Measurements from ENCODE around the gene BEND4.

DNA sequence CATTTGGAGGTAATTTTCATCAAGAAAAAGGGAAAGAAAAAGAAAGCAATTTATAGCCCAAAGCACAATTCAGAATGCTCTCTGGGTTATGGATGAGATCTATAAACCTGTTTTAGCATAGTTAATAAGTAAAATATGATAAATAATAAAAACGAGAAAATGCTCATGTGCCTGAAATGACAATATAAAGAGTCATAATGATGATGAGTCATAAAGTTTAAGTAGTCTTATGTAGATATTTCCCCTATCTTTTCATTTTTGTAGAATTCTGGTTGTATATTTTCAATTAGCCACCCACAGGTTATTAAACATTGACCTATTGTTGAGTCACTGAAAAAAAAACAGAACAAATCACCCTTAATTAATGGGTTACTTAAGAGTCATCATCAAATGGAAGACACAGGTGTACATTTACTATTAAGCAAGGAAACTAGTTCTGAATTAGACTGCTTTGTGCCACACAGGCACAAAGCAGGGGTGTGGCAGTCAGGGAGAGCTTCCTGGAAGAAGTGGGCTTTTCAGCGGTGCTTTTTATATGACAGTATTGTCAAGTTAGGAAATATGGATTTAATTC lies 29.3 kb downstream of the BEND4 start:
- TF ChIP-seq, protein P1, sequence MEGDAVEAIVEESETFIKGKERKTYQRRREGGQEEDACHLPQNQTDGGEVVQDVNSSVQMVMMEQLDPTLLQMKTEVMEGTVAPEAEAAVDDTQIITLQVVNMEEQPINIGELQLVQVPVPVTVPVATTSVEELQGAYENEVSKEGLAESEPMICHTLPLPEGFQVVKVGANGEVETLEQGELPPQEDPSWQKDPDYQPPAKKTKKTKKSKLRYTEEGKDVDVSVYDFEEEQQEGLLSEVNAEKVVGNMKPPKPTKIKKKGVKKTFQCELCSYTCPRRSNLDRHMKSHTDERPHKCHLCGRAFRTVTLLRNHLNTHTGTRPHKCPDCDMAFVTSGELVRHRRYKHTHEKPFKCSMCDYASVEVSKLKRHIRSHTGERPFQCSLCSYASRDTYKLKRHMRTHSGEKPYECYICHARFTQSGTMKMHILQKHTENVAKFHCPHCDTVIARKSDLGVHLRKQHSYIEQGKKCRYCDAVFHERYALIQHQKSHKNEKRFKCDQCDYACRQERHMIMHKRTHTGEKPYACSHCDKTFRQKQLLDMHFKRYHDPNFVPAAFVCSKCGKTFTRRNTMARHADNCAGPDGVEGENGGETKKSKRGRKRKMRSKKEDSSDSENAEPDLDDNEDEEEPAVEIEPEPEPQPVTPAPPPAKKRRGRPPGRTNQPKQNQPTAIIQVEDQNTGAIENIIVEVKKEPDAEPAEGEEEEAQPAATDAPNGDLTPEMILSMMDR (IDR thresholded peaks at IDR 0.05) = no peak
- no peak for TF ChIP-seq POLR2A (IDR thresholded peaks at IDR 0.05)
- no peak for TF ChIP-seq POLR2AphosphoS5 (IDR thresholded peaks at IDR 0.05)
